ENCODE measurements around the gene SPRY2. TPM values are rescaled to one million over a fixed set of nuclear protein-coding genes. Genes with fewer than 3 reads are reported as not detected.

SPRY2 gene
- total and polyA plus RNA-seq, 12 donors = 24.3 to 40.9 (median 32.6) TPM

DNA sequence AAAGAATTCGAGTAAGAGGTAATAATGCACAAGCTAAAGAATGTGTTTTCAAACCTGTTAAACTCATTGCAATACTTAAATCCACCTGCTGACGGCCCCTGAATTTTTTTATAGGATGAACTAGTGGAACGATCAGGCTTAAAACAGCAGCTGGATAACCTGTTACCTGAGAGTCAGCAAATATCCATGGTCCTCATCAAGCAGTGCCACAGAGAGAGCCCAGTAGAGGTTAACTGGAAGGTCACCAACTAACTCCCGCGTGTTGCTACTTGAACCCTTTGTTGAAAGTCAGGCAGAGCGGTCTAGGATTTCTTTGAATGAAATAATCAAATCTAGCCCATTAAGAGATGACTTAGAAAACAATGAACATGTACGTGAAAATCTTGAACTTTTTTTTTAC, 47.6 kb upstream of the SPRY2 start:
- peak overlapping the region in 1 of 10 donors; percentile 17 for H3K27ac ChIP-seq
- intact Hi-C loops (cut with DNase I) = loop anchor here in 1 of 10 donors (5.0 kb wide), 1 partner anchor 44 kb away; no protein-coding TSS in a partner anchor
- no peaks in the 10 kb centered on the region for H3K27me3 ChIP-seq
- H3K4me1 ChIP-seq = peaks cover 0 to 7% (median 0%) of the 10 kb centered on the region in 9 donors
- ATAC-seq = no peak
- H3K4me3 ChIP-seq = no peak overlapping the region
- no peaks in the 10 kb centered on the region for H3K36me3 ChIP-seq
- H3K9me3 ChIP-seq = peaks cover 0 to 22% (median 7%) of the 10 kb centered on the region in 11 donors
- no peak for DNase-seq
- WGBS, 2 donors = 87 to 89% methylated on average over 7 of the region's 7 CpGs
- TF ChIP-seq, protein P1, sequence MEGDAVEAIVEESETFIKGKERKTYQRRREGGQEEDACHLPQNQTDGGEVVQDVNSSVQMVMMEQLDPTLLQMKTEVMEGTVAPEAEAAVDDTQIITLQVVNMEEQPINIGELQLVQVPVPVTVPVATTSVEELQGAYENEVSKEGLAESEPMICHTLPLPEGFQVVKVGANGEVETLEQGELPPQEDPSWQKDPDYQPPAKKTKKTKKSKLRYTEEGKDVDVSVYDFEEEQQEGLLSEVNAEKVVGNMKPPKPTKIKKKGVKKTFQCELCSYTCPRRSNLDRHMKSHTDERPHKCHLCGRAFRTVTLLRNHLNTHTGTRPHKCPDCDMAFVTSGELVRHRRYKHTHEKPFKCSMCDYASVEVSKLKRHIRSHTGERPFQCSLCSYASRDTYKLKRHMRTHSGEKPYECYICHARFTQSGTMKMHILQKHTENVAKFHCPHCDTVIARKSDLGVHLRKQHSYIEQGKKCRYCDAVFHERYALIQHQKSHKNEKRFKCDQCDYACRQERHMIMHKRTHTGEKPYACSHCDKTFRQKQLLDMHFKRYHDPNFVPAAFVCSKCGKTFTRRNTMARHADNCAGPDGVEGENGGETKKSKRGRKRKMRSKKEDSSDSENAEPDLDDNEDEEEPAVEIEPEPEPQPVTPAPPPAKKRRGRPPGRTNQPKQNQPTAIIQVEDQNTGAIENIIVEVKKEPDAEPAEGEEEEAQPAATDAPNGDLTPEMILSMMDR (IDR thresholded peaks at IDR 0.05) = no peak

DNA sequence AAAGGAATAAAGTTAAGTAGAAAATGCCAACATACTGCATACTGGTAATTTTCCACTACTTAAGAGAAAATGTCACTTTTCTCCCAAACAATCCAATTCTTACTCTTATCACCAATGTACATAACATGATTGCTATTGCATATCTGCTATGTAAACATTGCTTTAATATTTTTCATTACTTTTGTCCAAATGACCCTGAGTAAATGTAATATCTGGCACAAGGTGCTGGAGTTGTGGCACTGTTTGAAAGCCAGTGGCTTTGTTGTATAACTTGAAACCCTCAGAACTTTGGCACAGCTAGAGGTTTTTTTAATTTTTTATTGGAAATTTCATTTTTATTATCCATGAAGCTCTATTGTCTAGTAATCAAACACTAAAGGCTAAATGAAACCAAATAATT, 45.7 kb upstream of the SPRY2 start:
- DNase-seq = no peak
- Histone ChIP-seq H3K4me3 (no peak overlapping the region), H3K27me3 (no peaks in the 10 kb centered on the region), H3K36me3 (no peaks in the 10 kb centered on the region), H3K9me3 (peaks cover 0 to 16% (median 0%) of the 10 kb centered on the region in 11 donors), H3K4me1 (peaks cover 0 to 7% (median 0%) of the 10 kb centered on the region in 9 donors), H3K27ac (no peak overlapping the region)
- no peak for ATAC-seq
- TF ChIP-seq, protein P1 (IDR thresholded peaks at IDR 0.05) = no peak
- intact Hi-C loops (cut with DNase I) = loop anchor here in 1 of 10 donors (5.0 kb wide), 1 partner anchor 46 kb away; no protein-coding TSS in a partner anchor

DNA sequence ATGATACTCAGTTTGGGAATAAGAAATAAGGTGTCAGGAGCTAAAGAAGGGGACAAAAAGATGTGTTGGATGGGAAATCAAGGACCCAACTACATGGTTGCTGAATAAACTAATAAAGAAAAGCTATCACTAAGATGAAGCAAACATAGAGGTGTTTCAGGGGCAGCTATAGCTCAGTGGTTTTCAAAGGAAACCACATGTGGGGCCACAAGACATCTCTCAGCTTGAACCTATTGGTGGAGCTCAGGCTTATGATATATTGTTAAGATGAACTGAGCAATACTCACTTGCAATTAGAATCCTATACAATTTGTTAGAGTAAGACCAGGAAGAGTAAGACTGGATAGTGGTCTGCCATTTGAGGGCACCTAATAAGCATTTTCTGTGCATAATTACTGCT, 45.1 kb upstream of the SPRY2 start:
- Histone ChIP-seq H3K27me3 (no peaks in the 10 kb centered on the region), H3K9me3 (peaks cover 0 to 13% (median 0%) of the 10 kb centered on the region in 11 donors), H3K4me3 (no peak overlapping the region), H3K36me3 (no peaks in the 10 kb centered on the region), H3K4me1 (peaks cover 0 to 7% (median 0%) of the 10 kb centered on the region in 9 donors), H3K27ac (no peak overlapping the region)
- intact Hi-C loops (cut with DNase I) = loop anchor here in 1 of 10 donors (5.0 kb wide), 1 partner anchor 46 kb away; no protein-coding TSS in a partner anchor
- TF ChIP-seq, protein P1 (IDR thresholded peaks at IDR 0.05) = no peak
- ATAC-seq (no peak), DNase-seq (no peak)

DNA sequence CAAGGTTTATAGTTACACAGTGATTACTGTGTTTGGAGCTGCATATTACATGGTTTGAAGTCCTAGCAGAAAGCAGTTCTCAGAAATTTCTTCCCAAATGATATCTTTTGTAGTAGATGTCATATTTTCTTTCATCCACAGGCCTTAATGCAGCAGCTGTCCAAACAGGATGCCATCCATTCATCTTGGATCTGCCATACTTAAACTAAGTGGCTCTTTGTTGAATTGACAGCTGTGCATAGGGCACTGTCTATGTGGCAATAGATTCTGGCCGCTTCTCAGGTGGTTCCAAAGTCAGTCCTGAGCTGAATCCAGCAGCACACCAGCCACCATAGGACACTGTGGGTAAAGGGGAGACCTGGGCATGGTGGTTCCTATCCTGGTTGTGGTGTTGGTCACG, 41.6 kb upstream of the SPRY2 start:
- ATAC-seq (no peak), DNase-seq (no peak)
- Histone ChIP-seq H3K4me3 (no peak overlapping the region), H3K27ac (no peak overlapping the region), H3K36me3 (no peaks in the 10 kb centered on the region), H3K27me3 (no peaks in the 10 kb centered on the region), H3K4me1 (no peaks in the 10 kb centered on the region), H3K9me3 (no peaks in the 10 kb centered on the region)
- TF ChIP-seq, protein P1 (IDR thresholded peaks at IDR 0.05) = no peak
- intact Hi-C loops (cut with DNase I) = no loop called here
- 94 to 98% methylated on average over 2 of the region's 2 CpGs for WGBS, 2 donors
